ENCODE data around the gene CARF.
"Not testable (repeated sequence)": the region's sequence is repeated elsewhere in the genome, so short reads cannot be mapped to it uniquely, and the experiment has no call there.

CARF gene

DNA sequence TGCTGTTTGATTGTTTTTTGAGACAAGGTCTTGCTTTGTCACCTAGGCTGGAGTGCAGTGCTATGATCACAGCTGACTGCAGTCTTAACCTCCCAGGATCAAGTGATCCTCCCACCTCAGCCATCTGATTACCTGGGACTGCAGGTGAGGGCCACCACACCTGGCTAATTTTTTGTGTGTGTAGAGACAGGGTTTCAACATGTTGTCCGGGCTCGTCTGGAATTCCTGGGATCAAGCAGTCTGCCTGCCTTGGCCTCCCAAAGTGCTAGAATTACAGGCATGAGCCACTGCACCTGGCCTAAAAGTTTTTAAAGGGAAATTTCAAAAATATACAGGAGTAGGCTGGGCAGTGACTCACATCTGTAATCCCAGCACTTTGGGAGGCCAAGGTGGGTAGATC, 22.4 kb downstream of the CARF start:
- DNase-seq (ENCODE audit: low spot score): no peak

DNA sequence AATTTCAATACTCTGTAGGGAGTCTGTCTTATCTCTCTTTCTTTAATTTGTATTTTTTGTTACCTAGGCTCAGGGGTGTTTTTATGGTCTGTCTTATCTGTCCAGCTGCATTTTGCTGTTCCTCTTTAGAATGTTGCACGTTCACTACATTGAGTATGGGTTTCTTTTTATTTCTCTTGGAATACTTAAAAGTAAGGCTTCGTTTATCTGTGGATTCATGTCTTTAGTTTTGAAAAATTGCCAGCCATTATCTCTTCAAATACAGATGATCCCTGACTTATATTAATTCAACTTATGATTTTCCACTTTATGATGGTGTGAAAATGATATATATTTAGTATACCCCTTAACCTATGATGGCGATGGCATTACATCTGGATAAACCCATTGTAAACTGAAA, 26.9 kb downstream of the CARF start:
- DNase-seq (ENCODE audit: low spot score): no peak

DNA sequence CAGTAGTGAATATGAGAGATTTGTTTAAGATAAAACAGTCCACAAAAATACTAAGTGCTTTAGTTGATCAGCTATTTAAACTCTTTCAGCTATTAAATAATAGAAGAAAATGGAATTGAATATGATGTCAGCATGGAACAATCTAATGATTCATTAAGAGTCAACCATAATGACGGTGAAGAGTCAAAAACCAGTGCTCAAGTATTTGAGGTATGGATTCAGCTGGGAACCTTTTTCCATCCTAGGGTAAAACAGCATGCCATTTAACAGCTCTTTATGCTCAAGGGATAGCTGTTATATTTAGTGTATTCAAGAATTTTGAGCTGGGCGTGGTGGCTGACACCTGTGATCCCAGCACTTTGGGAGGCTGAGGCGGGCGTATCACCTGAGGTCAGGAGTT, 29.7 kb downstream of the CARF start:
- no peak for DNase-seq (ENCODE audit: low spot score)

DNA sequence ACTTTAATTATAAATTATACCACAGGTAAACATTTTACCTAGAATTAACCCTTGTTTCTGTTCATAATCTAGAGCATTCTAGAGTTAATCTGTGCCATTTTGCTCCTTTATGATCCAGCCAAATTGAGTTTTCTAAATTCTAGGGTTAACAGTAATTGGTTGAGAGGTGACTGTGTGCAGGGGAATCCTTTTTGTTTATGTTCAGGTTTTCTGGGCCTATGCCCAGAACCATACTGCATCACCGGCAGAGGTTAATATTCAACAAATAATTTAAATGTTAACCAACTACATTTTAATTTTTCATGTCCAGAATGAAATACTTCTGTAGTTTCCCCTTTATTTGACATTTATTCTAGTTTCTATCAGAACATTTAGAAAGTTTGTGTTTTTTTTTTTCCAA, 32.3 kb downstream of the CARF start:
- no peak for DNase-seq (ENCODE audit: low spot score)

DNA sequence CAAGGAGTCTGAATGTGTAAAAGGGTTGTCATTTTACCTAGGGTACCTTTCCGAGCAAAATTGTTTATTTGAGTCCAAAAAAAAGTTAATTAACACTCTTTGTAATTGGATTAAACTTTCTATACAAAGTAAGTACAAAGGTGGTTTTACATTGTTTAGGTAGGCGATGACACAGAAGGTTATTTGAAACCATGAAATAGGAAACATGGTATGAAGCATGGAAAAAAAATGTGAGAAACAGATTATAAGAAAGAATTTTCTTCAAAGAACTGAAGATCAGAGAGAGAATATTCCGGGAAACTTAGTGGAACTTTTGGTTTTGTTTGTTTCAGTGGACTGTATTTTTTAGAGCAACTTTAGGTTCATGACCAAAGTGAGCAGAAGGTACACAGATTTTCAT, 32.7 kb downstream of the CARF start:
- no peak for DNase-seq (ENCODE audit: low spot score)

DNA sequence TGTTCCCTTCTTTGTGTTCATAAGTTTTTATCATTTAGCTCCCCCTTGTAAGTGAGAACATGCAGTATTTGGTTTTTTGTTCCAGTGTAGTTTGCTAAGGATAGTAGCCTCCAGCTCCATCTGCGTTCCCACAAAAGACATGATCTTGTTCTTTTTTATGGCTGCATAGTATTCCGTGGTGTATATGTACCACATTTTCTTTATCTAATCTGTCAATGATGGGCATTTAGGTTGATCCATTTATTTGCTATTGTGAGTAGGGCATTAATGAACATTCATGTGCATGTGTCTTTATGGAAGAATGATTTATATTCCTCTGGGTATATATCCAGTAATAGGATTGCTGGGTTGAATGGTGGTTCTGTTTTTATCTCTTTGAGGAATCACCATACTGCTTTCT, 33.4 kb downstream of the CARF start:
- DNase-seq (ENCODE audit: low spot score): no peak

DNA sequence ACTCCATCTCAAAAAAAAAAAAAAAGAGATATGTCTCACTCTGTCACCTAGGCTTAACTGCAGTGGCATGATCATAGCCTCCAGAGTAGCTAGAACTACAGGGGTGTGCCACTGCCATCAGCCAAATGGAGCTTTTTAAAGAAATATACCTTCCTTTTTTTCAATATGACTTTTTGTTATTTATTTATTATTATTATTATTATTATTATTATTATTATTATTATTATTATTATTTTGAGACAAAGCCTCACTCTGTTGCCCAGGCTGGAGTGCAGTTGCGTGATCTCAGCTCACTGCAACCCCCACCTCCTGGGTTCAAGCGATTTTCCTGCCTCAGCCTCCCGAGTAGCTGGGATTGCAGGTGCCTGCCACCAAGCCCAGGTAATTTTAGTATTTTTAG, 37.3 kb downstream of the CARF start:
- not testable (repeated sequence) for DNase-seq (ENCODE audit: low spot score)

DNA sequence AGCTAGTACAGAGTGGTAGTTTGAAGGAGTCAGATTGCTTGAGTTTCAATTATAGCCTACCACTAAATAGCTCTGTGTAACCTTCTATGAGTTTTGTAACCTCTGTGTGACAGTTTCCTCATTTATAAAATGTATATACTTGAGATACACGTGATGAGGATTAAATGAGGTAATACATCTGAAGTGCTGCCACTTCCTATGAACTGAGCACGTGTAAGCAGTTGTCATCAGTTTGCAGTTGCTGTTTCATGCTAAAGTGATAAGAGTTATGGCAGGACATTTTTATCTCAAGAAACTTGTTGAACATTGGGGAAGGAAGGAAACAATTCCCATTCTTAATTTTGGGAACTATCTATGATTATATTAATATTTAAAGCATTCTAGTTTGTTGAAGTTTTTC, 38.5 kb downstream of the CARF start:
- no peak for DNase-seq (ENCODE audit: low spot score)

DNA sequence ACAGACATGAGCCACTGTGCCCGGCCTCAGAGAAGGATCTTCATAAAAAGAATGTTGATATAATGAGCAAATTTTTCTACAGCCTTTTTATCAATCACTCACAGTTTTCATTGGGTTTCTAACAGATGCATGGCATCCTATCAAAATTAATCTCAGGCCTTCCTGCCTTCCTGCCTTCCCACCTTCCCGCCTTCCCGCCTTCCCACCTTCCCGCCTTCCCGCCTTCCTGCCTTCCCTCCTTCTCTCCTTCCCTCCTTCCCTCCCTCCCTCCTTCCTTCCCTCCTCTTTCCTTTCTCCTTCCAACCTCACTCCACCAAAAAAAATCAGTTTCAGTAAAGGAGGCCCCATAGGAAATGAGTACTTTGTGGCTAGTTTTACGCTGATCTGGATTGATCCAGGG, 48.4 kb downstream of the CARF start:
- no peak for DNase-seq (ENCODE audit: low spot score)

DNA sequence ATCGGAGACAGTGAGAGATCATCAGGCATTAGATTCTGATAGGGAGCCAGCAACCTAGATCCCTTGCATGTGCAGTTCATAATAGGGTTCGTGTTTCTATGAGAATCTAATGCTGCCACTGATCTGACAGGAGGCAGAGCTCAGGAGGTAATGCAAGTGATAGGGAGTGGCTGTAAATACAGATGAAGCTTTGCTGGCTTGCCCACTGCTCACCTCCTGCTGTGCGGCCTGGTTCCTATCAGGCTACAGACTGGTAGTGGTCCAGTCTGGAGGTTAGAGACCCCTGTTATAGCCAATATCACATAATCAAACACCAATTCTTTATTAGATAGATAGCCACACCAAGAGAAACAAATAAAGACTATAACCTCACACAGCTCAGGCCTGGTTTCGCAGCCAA, 51.6 kb downstream of the CARF start:
- no peak for DNase-seq (ENCODE audit: low spot score)

DNA sequence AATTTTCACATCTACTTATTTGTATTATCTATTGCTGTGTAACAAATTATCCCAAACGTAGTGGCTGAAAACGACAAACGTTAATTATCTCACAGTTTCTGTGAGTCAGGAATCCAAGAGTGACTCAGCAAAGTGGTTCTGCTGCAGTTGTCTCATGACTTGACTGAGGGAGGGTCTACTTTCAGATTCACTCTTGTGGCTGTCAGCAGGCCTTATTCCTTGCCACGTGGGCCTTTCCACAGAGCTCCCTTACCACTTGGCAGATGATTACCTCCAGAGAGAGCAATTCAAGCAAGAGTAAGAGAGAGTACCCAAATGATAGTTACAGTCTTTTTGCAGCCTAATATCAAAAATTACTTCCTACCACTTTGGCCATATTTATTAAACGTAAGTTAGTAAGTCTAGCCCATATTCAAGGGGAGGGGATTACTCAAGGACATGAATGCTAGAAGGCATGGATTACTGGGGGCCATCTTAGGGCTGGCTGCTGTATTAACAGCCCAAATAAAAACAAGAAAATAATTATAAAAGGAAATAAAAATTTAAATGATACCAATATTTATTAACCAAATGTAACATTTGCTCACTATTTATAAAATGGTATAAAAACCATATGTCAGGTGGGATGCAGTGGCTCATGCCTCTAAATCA, 53.9 kb downstream of the CARF start:
- peak; percentile 6 for DNase-seq (ENCODE audit: low spot score)

DNA sequence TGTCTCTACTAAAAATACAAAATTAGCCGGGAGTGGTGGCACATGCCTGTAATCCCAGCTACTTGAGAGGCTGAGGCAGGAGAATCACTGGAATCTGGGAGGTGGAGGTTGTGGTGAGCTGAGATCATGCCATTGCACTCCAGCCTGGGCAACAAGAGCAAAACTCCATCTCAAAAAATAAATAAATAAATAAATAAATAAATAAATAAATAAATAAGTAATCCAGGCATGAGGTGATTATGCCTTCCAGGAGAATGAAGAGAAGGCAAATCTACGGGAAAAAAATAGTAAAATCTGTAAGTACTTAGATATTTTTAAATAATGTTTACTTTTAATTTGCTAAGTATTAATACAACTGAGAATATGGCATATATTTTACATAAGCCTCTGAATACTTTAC, 57.3 kb downstream of the CARF start:
- not testable (repeated sequence) for DNase-seq (ENCODE audit: low spot score)

DNA sequence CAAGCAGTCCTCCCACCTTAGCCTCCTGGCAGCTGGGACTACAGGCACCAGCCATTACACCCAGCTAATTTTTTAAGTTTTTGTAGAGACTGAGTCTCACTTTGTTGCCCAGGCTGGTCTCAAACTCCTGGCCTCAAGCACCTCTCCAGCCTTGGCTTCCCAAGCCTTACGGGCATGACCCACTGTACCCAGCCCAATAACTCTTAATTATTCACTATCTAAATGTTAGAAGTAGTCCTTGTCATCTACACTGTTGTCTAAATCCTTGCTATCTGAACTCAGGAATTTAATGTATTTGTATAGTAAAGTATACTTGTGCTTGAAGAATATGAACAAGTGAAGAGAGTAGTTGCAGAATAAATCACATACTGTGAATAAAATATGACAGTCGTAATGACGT, 64.7 kb downstream of the CARF start:
- no peak for DNase-seq (ENCODE audit: low spot score)

DNA sequence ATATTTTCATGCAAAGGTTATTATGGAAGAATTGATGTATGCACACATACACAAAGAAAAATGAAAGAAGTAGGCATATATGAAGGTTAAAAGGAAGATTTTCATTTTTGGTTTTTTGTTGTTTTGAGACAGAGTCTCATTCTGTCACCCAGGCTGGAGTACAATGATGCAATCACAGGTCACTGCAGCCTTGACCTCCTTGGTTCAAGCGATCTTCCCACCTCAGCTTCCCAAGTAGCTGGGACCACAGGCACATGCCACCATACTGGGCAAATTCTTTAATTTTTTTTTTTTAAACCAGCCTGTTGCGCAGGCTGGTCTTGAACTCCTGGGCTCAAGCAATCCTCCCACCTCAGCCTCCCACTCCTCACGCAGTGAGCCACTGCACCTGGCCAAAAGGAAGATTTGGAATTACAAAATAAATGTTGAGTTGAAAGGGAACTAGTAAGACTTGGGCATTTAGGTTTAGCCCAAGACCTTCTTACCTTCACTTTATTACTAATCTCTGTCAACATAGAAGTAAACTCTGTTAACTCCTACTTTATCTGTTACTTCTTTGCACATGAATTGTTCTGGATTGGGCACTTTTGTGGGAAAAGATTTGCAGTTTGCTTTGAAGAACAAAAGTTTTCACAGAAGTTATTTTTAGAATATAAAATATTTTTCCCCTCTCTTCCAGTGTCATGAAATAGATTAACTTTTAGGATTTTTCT, 70.9 kb downstream of the CARF start:
- DNase-seq (ENCODE audit: low spot score): no peak

DNA sequence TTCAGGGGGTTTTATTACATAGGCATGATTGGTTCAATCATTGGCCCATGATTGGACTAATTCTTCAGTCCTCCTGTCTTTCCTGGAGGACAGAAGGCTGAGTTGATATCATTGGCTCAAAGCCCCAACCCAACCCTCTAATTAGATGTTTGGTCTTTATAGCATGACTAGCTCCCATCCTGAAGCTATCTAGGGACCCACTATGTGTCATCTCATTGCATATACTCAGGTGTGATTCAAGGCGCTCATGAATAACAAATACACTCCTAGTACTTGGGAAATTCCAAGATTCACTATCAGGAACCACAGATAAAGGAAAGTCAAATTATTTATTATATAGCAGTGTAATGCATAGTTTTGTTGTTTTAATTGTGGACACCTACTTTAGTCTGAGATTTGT, 77.7 kb downstream of the CARF start:
- DNase-seq (ENCODE audit: low spot score): no peak

DNA sequence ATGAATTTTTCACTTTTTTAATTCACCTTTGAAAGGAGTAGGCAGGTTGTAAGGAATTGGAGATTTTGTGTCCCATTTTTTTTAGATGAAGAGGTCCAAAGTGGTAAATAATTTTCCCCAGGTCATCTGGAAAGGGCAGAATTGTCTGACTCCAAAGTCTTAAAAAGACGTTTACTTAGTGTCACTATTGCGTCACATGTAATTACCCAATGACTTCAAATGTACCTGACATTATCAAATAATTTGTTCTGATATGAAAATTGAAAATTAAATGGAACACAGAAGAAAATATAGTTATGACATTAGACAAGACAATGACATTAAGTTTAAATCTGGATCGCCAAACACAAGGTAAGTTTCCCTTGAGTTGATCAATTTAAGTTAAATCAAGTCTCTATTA, 78.4 kb downstream of the CARF start:
- no peak for DNase-seq (ENCODE audit: low spot score)

DNA sequence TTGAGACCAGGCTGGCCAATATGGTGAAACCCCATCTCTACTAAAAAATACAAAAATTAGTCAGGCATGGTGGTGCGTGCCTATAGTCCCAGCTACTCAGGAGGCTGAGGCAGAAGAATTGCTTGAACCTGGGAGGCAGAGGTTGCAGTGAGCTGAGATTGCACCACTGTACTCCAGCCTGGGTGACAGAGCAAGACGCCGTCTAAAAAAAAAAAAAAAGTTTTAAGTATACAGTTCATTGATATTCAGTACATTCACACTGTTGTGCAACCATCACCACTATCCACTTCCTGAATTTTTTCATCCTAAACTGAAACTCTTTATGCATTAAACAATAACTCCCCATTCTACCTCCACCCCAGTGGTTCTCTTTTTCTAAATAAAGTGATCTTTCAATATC, 85.0 kb downstream of the CARF start:
- DNase-seq (ENCODE audit: low spot score): not testable (repeated sequence)

DNA sequence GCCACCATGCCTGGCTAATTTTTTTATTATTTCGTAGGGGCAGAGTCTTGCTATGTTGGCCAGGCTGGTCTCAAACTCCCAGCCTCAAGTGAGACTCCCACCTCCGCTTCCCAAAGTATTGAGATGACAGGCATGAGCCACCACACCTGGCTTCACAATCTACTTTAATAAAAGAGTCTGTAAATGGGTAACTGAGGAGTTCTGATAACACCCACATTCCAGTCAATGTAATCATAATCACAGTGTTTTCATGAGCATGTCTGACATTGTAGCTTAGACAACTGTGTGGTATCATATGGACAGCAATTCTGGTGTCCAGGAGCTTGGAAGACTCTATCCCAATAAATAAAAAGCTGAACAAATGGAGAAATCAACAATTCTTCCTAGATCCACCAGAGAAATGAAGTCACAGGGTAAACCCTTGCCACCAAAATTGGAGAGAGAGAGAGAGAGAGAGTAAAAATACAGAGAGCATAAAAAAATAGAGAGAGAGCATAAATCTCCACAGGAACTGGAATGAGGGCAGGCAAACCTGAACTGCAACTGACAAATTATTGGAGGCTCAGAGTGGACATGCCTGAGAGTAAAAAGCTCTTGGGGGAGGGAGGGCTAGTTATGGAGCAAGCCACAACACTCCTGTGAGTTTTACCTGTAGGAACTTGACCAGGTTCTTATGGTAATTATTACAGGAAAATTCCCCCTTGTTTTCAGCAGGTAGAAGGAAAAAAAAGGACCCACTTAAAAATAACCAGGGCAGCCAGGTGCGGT, 90.2 kb downstream of the CARF start:
- peak; percentile 17 for DNase-seq (ENCODE audit: low spot score)

DNA sequence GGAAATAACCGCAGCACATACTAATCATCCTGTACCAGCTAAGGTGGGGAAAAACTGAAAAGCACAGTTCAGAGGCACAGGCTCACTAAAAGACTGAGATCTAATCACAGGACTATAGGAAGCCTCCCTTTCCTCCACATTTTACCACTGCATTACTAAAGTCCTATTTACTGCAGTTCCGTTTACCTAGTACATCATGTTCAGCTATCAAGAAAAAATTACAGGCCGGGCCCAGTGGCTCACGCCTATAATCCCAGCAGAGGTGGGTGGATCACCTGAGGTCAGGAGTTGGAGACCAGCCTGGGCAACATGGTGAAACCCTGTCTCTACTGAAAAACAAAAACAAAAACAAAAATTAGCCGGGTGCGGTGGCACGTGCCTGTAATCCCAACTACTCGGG, 91.6 kb downstream of the CARF start:
- no peak for DNase-seq (ENCODE audit: low spot score)

DNA sequence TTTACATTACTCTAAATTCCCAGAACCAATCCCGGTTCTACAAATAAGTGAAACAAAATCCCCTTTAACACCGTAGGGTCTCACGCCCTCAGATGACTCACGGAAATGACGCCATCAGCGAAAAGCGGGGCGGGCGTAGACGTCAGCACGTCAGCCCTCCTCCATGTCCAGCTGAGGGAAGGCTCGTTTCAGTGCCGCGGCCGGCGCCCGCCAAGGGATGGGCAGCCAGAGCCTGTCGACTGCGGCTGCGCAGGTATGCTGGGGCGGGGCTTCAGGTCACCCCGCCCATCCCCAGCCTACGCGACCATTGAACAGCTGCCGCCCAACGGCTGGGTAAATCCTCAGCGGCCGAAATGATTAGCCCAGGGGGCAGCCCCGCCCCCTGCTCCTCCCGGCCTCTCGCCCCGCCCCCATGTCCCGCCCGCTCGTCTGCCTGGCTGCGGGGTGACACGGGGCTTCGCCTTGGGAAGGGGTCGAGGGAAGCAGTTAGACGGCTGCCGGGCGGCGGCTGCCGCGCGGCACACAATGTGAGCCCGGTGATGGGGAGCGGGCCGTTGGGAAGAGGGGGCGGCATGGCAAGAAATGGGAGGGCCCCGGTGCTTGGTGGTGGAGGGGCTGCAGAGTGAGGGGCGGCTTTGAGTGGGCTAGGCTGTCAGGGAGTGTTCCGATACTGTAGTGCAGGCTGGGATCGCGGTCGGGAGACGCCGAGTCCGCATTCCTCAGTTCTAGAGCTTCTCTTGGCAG, 102.6 kb downstream of the CARF start, which contains the start of gene NBEAL1:
Gene NBEAL1, plus strand, starts transcription at position 420 of the 744 bp plus-strand sequence. CDS start 1,510 bp downstream, outside the sequence.
- peak; percentile 90 for DNase-seq (ENCODE audit: low spot score)

DNA sequence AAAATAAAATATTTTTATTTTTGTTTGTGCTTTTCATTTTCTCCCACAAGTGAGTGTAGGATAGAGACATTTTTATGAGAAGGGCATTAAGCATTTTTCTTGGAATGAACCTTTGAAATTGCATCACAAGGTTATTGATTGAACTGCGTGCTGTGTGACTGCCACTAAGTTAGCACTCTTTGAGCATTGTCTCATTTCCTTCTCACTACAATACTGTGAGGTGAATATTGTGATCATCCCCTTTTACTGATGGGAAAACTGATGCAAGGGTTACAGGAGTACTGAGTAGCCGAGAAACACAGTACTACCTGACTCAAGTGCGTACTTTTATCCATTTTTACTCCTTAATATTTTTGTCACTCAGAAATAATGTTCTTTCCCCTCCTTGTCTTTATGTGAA, 104.6 kb downstream of the CARF start:
- DNase-seq (ENCODE audit: low spot score): no peak

DNA sequence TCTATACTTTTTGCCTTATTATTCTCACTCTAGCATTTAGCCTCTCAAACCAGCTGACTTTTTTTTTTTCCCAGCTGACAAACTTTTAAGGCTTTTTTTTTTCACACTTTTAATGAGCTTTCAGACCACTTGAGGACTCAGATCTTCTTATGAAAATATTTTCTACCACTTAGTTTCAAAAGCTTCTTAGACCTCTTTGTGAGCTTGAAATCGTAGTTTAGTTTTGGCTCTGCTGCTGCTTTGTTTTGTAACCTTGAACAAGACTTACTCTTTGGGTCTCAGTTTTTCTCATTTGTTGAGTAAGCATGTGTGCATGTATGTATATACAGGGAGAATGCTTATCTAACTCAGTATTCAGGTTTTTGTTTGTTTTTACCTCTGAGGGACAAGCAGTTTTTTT, 106.1 kb downstream of the CARF start:
- no peak for DNase-seq (ENCODE audit: low spot score)

DNA sequence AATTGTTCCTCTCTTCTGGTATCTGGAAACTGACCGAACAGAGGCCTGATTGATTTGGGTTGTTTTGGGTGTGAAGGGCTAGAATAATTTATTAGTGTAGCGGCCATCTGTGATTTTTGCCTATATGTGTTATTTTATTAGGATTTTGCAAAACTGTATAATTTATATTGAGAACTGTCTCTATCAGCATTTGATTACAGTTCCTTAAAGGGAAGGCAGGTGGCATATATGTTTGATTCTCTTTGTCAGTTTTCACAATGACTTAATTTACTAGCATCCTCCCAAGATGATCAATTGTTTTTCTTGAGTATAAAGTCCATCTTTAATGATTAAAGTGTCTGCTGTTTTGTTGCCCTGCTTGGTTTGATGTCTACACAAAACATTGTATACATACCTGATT, 107.1 kb downstream of the CARF start:
- DNase-seq (ENCODE audit: low spot score): no peak
